Right atrium auricular region (tissue), 2 donors: ENCODE results near the gene CELSR3. TPM values are rescaled to one million over a fixed set of nuclear protein-coding genes. Genes with fewer than 3 reads are reported as not detected.

Experiments used
- DNase-seq: peaks from one replicate; pipeline ENCODE4 v3.0.0-alpha.2; 2019; ENCODE audit warnings: low spot score
- H3K27ac ChIP-seq, 2 donors: fragments of 200-600 bp; sonication (generic); 1 replicate in 1 of 2; 2 replicates in 1 of 2; pipeline ENCODE4 v1.5.1; 2016 to 2019
- H3K27me3 ChIP-seq, 2 donors: fragments of 200-600 bp; sonication (generic); one replicate each; pipeline versions ENCODE4 v1.5.1 to v1.6.0; 2017 to 2019
- H3K36me3 ChIP-seq: fragments of 200-600 bp; sonication (generic); one replicate; pipeline ENCODE4 v1.5.1; 2016
- H3K4me1 ChIP-seq, 2 donors: fragments of 200-600 bp; sonication (generic); one replicate each; pipeline versions ENCODE4 v1.5.1 to v1.6.0; 2017 to 2019
- H3K4me3 ChIP-seq, 2 donors: fragments of 200-600 bp; sonication (generic); 1 replicate in 1 of 2; 2 replicates in 1 of 2; pipeline ENCODE4 v1.5.1; 2017 to 2019; ENCODE audit warnings: mild to moderate bottlenecking in 1 of 2, moderate library complexity in 1 of 2
- H3K9me3 ChIP-seq, 2 donors: fragments of 200-600 bp; sonication (generic); one replicate each; pipeline ENCODE4 v1.5.1; 2019
- CTCF ChIP-seq, 2 donors: fragments of 200-600 bp; sonication (generic); IDR thresholded peaks; one replicate each; pipeline ENCODE4 v1.5.1; 2019; ENCODE audit warnings: antibody characterized with exemption in 2 of 2
- total RNA-seq, 2 donors: library from RNA; depleted of rRNA; stranded (reverse); fragments of >200 nt; gene quantifications; one replicate each; pipeline ENCODE4 v1.1.0, GENCODE V29; 2016

The CELSR3 gene
- total RNA-seq, 2 donors from 2014 or later = 0.11 to 0.59 TPM

DNA sequence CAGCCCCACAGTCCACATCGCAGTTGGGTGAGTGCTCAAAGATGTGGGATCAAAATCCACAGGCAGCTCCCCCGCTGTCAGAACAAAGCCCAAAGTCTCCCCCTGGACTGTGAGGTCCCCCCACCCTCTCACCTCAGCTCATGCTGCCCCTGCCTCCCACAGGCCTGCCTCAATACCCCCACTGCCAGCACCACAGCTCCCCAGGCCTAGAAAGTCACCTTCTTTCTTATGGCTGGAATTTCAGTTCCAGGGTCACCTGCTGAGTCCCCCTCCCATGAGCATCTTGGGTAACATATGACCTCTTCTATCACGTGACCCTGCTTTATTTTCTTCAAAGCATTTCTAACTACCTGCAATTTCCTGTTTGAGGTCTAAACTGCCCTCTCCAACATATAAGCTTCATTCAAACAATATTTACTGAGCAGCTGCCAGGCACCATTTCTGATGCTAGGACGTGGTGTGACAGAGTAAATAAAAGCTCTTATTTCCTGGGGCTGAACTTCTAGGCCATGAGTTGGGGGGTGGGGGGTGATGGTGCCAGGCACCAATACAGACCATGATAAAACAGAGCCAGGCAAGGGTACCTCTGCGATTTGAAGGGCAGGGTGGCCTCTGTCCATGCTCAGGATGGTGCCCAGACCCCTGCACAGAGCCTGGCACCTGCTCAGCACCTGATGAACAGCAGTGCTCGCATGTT lies 38.7 kb downstream of the CELSR3 start:
- H3K27me3 ChIP-seq = no peaks in the 10 kb centered on the region
- no peak overlapping the region for H3K27ac ChIP-seq
- TF ChIP-seq CTCF (IDR thresholded peaks at IDR 0.05) = no peak
- H3K9me3 ChIP-seq = no peaks in the 10 kb centered on the region
- no peak for DNase-seq
- H3K4me1 ChIP-seq = no peaks in the 10 kb centered on the region
- H3K36me3 ChIP-seq = peaks cover 13% of the 10 kb centered on the region
- no peak overlapping the region for H3K4me3 ChIP-seq

DNA sequence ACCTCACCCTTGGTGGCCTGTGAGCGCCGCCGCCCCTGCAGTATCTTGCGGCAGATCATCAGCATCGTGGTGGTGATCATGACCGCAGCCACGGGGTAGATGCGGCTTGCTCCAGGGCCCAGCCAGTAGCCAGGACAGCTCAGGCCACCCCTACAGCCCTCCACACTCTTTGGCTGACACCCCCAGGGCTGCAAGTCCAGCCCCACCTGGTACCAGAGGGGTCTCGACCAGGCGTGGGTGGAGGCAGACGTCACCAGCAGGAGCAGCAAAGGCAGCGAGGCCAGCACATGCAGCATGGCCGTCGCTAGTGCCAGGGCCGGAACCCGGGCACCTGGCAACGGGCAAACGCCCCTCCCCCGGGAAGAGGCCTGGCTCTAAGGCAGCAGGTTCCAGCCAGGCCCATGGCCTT lies 41.2 kb downstream of the CELSR3 start, which contains the start of gene TMEM89:
Gene TMEM89, minus strand, starts transcription at position 309 of the 409 bp plus-strand sequence. Its CDS starts 13 bp downstream, at position 296.
- H3K4me3 ChIP-seq = no peak within 1 kb of the TSS
- peaks cover 4% of the 10 kb centered on the region for H3K36me3 ChIP-seq
- TF ChIP-seq CTCF (IDR thresholded peaks at IDR 0.05) = no peak
- H3K27ac ChIP-seq = no peak within 1 kb of the TSS
- no peaks in the 10 kb centered on the region for H3K4me1 ChIP-seq
- no peak for DNase-seq
- no peaks in the 10 kb centered on the region for H3K27me3 ChIP-seq
- H3K9me3 ChIP-seq = peaks cover 0 to 20% of the 10 kb centered on the region in 2 donors

DNA sequence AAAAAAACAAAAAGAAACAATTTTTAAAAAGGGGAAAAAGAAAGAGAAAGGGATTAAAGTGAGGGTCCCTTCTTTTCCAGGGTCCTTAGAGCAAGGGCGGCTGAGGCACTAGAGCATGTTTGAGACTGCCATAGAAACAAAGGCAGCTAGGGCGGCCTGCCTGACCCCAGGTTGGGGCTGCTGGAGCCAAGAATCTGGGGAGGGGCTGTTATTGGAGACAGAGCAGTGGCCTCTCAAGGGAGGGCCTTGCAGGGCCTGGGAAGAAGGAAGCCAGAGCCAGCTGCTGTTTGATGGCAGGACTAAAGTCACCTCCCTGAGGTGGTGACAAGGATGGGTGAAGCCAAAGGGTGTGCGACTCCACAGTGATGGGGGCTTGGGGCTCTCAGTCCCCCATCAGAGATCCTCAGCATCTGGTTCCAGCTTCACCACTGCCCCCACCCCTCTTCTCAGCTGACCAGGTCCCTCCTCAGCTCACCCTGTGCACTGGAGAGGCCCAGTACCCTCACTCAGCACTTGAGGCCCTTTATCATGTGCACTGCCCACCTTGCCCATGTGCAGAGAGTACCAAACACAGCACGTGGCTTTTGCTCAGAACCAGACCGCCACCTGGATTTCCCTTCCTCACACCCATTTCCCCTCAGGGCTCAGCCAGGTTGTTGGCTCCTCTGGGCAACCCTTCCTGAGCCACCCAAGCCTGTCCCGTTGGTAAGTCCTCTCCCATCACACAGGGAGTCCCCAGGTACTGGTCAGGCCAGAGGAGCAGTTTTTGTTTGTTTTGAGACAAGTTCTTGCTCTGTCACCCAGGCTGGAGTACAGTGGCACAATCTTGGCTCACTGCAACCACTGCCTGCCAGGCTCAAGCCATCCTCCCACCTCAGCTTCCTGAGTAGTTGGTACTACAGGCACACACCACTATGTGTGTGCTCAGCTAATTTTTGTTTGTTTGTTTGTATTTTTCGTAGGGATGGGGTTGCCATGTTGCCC lies 42.9 kb downstream of the CELSR3 start:
- Histone ChIP-seq H3K27ac (no peak overlapping the region), H3K36me3 (no peaks in the 10 kb centered on the region), H3K27me3 (no peaks in the 10 kb centered on the region), H3K4me1 (no peaks in the 10 kb centered on the region), H3K9me3 (peaks cover 0 to 20% of the 10 kb centered on the region in 2 donors), H3K4me3 (no peak overlapping the region)
- DNase-seq = no peak
- no peak for TF ChIP-seq CTCF (IDR thresholded peaks at IDR 0.05)

DNA sequence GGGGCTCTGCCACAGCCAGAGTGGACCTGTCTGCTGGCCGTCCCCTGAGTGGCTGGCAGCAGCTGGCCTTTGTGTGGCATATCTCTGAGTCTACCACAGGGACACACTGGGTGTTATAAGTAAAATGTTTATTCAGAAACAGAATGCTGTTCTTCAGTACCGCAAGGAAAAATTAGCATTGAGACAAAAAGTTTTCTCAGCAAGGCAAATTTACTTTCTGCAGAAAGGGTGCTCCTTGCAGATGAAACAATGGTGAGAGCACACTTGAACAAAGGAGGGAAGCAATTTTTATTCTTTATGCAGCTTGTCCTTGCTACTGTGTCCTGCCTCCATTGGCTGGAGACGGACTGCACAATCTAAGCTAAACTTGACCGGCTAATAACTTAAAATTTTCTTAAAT lies 45.1 kb downstream of the CELSR3 start:
- Histone ChIP-seq H3K4me3 (no peak overlapping the region), H3K27ac (no peak overlapping the region), H3K9me3 (peaks cover 0 to 20% of the 10 kb centered on the region in 2 donors)

GRCh38 chr3:48614044-48614443 lies 48.6 kb downstream of the CELSR3 start:
- no peaks in the 10 kb centered on the region for H3K36me3 ChIP-seq
- TF ChIP-seq CTCF (IDR thresholded peaks at IDR 0.05) = no peak

More for the DNA sequence above, 45.1 kb downstream of the CELSR3 start:
- no peak for DNase-seq
- Histone ChIP-seq H3K4me1 (no peaks in the 10 kb centered on the region), H3K36me3 (no peaks in the 10 kb centered on the region), H3K27me3 (no peaks in the 10 kb centered on the region)
- no peak for TF ChIP-seq CTCF (IDR thresholded peaks at IDR 0.05)

More at GRCh38 chr3:48614044-48614443, 48.6 kb downstream of the CELSR3 start:
- Histone ChIP-seq H3K9me3 (peaks cover 0 to 20% of the 10 kb centered on the region in 2 donors), H3K27ac (no peak overlapping the region), H3K4me1 (peaks cover 0 to 5% of the 10 kb centered on the region in 2 donors), H3K27me3 (no peaks in the 10 kb centered on the region), H3K4me3 (no peak overlapping the region)
- no peak for DNase-seq
